Measurements from ENCODE around the gene CALN1.

CALN1 gene

GRCh38 chr7:72028267-72028666, 383.9 kb downstream of the CALN1 start:
- no peak for DNase-seq

- DNase-seq, result no peak
Measured at GRCh38 chr7:72025381-72025960, 386.7 kb downstream of the CALN1 start.

- no peak for DNase-seq
Measured at GRCh38 chr7:72023926-72024325, 388.2 kb downstream of the CALN1 start.

GRCh38 chr7:72021716-72022115, 390.4 kb downstream of the CALN1 start:
- no peak for DNase-seq

GRCh38 chr7:72020311-72020710, 391.8 kb downstream of the CALN1 start:
- no peak for DNase-seq

GRCh38 chr7:72019436-72019835, 392.7 kb downstream of the CALN1 start:
- DNase-seq, result no peak

- no peak for DNase-seq
Measured at GRCh38 chr7:72017756-72018155, 394.4 kb downstream of the CALN1 start.

- no peak for DNase-seq
Measured at GRCh38 chr7:72016574-72016973, 395.6 kb downstream of the CALN1 start.

GRCh38 chr7:72015136-72015535, 397.0 kb downstream of the CALN1 start:
- DNase-seq, result no peak

GRCh38 chr7:72007018-72007417, 405.1 kb downstream of the CALN1 start:
- DNase-seq, result no peak

- no peak for DNase-seq
Measured at GRCh38 chr7:72003236-72003635, 408.9 kb downstream of the CALN1 start.

GRCh38 chr7:71996141-71996540, 416.0 kb downstream of the CALN1 start:
- DNase-seq, result no peak

- no peak for DNase-seq
Measured at GRCh38 chr7:71995111-71995510, 417.0 kb downstream of the CALN1 start.

- no peak for DNase-seq
Measured at GRCh38 chr7:71991586-71991985, 420.6 kb downstream of the CALN1 start.

- no peak for DNase-seq
Measured at GRCh38 chr7:71990138-71990462, 422.0 kb downstream of the CALN1 start.

- no peak for DNase-seq
Measured at GRCh38 chr7:71988201-71988600, 423.9 kb downstream of the CALN1 start.

GRCh38 chr7:71987200-71987767, 424.9 kb downstream of the CALN1 start:
- no peak for DNase-seq

GRCh38 chr7:71984348-71984747, 427.8 kb downstream of the CALN1 start:
- no peak for DNase-seq

- peak; percentile 6 for DNase-seq
Measured at GRCh38 chr7:71982851-71983250, 429.3 kb downstream of the CALN1 start.

- DNase-seq, result no peak
Measured at GRCh38 chr7:71976645-71977044, 435.5 kb downstream of the CALN1 start.

GRCh38 chr7:71974611-71975010, 437.5 kb downstream of the CALN1 start:
- DNase-seq, result no peak

GRCh38 chr7:71972534-71972933, 439.6 kb downstream of the CALN1 start:
- DNase-seq, result no peak

GRCh38 chr7:71970725-71971124, 441.4 kb downstream of the CALN1 start:
- no peak for DNase-seq

- DNase-seq, result no peak
Measured at GRCh38 chr7:71962636-71963035, 449.5 kb downstream of the CALN1 start.

- DNase-seq, result no peak
Measured at GRCh38 chr7:71961283-71961682, 450.9 kb downstream of the CALN1 start.
